Head of caudate nucleus (tissue), 42 donors: ENCODE data around the gene WNK4.
"Not testable (repeated sequence)": the region's sequence is repeated elsewhere in the genome, so short reads cannot be mapped to it uniquely, and the experiment has no call there.

Source experiments
- DNase-seq, 42 donors: peaks; one replicate each; pipeline versions ENCODE4 v3.0.0 to v3.0.0-alpha.2; 2020 to 2021; ENCODE audit warnings: mixed read lengths in 7 of 42
- intact Hi-C: fragments of 100-400 bp; cut with DNase I; formaldehyde crosslinking; loops from one replicate; pipeline ENCODE4 v1.15.0; 2022

WNK4 gene

GRCh38 chr17:42767512-42767911 is 12.9 kb upstream of the WNK4 start:
- intact Hi-C loops = no loop called here
- DNase-seq = no peak

- intact Hi-C loops, DNase-seq: not testable (repeated sequence)
These were observed 12.4 kb upstream of the WNK4 start for GRCh38 chr17:42768006-42768405.

GRCh38 chr17:42769964-42770363 is 10.4 kb upstream of the WNK4 start:
- intact Hi-C loops, DNase-seq: not testable (repeated sequence)

GRCh38 chr17:42772945-42773289 is 7.5 kb upstream of the WNK4 start:
- DNase-seq = no peak
- intact Hi-C loops = no loop called here

GRCh38 chr17:42773290-42774035 is 6.9 kb upstream of the WNK4 start, which contains the start of gene VPS25:
VPS25 (plus strand) TSS chr17:42773449; CDS start chr17:42773476, 27 bp downstream.
- intact Hi-C loops = no loop called here

GRCh38 chr17:42774066-42774745 is 6.2 kb upstream of the WNK4 start:
- intact Hi-C loops = no loop called here
- DNase-seq = no peak

More at GRCh38 chr17:42773290-42774035, 6.9 kb upstream of the WNK4 start, which contains the start of gene VPS25:
- DNase-seq = peak; percentile 72 to 94 (median 86)

- intact Hi-C loops = no loop called here
These were observed 4.8 kb upstream of the WNK4 start for GRCh38 chr17:42775534-42776098.

GRCh38 chr17:42778570-42778969 is 1.8 kb upstream of the WNK4 start:
- no peak for DNase-seq
- intact Hi-C loops = no loop called here

More at GRCh38 chr17:42775534-42776098, 4.8 kb upstream of the WNK4 start:
- no peak for DNase-seq

GRCh38 chr17:42779304-42779935 is 990 bp upstream of the WNK4 start:
- intact Hi-C loops = no loop called here
- no peak for DNase-seq

- no peak for DNase-seq
- intact Hi-C loops = no loop called here
These were observed 635 bp downstream of the WNK4 start for GRCh38 chr17:42780851-42781638.

GRCh38 chr17:42781639-42782165 is 1.3 kb downstream of the WNK4 start:
- intact Hi-C loops = no loop called here
- DNase-seq = no peak

GRCh38 chr17:42782166-42783061 is 2.0 kb downstream of the WNK4 start:
- intact Hi-C loops = no loop called here
- peak in 1 of 42 donors; percentile 19 for DNase-seq

- DNase-seq = no peak
- intact Hi-C loops = no loop called here
These were observed 2.8 kb downstream of the WNK4 start for GRCh38 chr17:42783062-42783790.

GRCh38 chr17:42783791-42784138 is 3.4 kb downstream of the WNK4 start:
- no peak for DNase-seq
- intact Hi-C loops = no loop called here

- intact Hi-C loops = no loop called here
These were observed 4.0 kb downstream of the WNK4 start for GRCh38 chr17:42784409-42784808.

GRCh38 chr17:42784811-42785592 is 4.6 kb downstream of the WNK4 start:
- intact Hi-C loops = no loop called here
- peak in 2 of 42 donors; percentile 18 to 27 for DNase-seq

More at GRCh38 chr17:42784409-42784808, 4.0 kb downstream of the WNK4 start:
- peak in 1 of 42 donors; percentile 19 for DNase-seq
